Measurements from ENCODE around the gene NME3. TPM values are rescaled to one million over a fixed set of nuclear protein-coding genes. Genes with fewer than 3 reads are reported as not detected.

Gene NME3
- total RNA-seq, 1 experiment from 2014 or later, result 86.8 TPM

- peaks cover 5% of the 10 kb centered on the region for H3K36me3 Mint-ChIP-seq
- H3K27me3 Mint-ChIP-seq (ENCODE audit: low read depth), result no peaks in the 10 kb centered on the region
- DNase-seq (ENCODE audit: low spot score), result no peak
- no peak overlapping the region for H3K27ac Mint-ChIP-seq
- H3K4me1 Mint-ChIP-seq, result no peaks in the 10 kb centered on the region
- H3K9me3 Mint-ChIP-seq, result no peaks in the 10 kb centered on the region
- TF ChIP-seq ZNF396 (CRISPR knock-in tag; IDR thresholded peaks at IDR 0.05; ENCODE audit: borderline replicate concordance) (no peak), ZNF138 (CRISPR knock-in tag; conservative IDR thresholded peaks at IDR 0.05) (no peak), IRF2 (CRISPR knock-in tag; IDR thresholded peaks at IDR 0.05; ENCODE audit: borderline replicate concordance, low read depth) (no peak), FOXP1 (CRISPR knock-in tag; IDR thresholded peaks at IDR 0.05; ENCODE audit: borderline replicate concordance) (no peak), TCF7 (CRISPR knock-in tag; IDR thresholded peaks at IDR 0.05; ENCODE audit: low read depth) (no peak), FOXJ3 (CRISPR knock-in tag; IDR thresholded peaks at IDR 0.05; ENCODE audit: borderline replicate concordance) (no peak), ZBTB21 (CRISPR knock-in tag; IDR thresholded peaks at IDR 0.05; ENCODE audit: borderline replicate concordance) (no peak), ZNF423 (CRISPR knock-in tag; IDR thresholded peaks at IDR 0.05) (no peak), SOX15 (CRISPR knock-in tag; IDR thresholded peaks at IDR 0.05) (no peak), TP53 (CRISPR knock-in tag; IDR thresholded peaks at IDR 0.05) (no peak)
- no peak overlapping the region for H3K4me3 Mint-ChIP-seq
- ChIA-PET POLR2A (no interaction called here), CTCF (interaction anchor here (1.5 kb wide), 1 partner anchor 34 kb away, joined by 3 read pairs; no protein-coding TSS in a partner anchor)
- no peak for ATAC-seq
Observed at GRCh38 chr16:1789643-1790045, 18.3 kb upstream of the NME3 start.

GRCh38 chr16:1788708-1789100 is 17.4 kb upstream of the NME3 start:
- Mint-ChIP-seq H3K36me3 (peaks cover 5% of the 10 kb centered on the region), H3K9me3 (no peaks in the 10 kb centered on the region), H3K27ac (peak overlapping the region; percentile 91), H3K4me1 (no peaks in the 10 kb centered on the region), H3K4me3 (no peak overlapping the region), H3K27me3 (ENCODE audit: low read depth) (no peaks in the 10 kb centered on the region)
- TF ChIP-seq JUN (CRISPR knock-in tag; IDR thresholded peaks at IDR 0.05) (no peak), ESRRA (CRISPR knock-in tag; IDR thresholded peaks at IDR 0.05; ENCODE audit: borderline replicate concordance) (no peak)
- ChIA-PET CTCF (interaction anchor here (0.6 to 1.5 kb wide), 3 partner anchors 35 to 143 kb away, joined by 3 read pairs; no protein-coding TSS in a partner anchor), POLR2A (no interaction called here)
- DNase-seq (ENCODE audit: low spot score) (no peak), ATAC-seq (no peak)

GRCh38 chr16:1788095-1788707 is 16.9 kb upstream of the NME3 start:
- ATAC-seq (no peak), DNase-seq (ENCODE audit: low spot score) (no peak)
- Mint-ChIP-seq H3K4me1 (no peaks in the 10 kb centered on the region), H3K4me3 (no peak overlapping the region), H3K9me3 (no peaks in the 10 kb centered on the region), H3K27ac (no peak overlapping the region), H3K36me3 (peaks cover 5% of the 10 kb centered on the region), H3K27me3 (ENCODE audit: low read depth) (no peaks in the 10 kb centered on the region)
- TF ChIP-seq GABPB1 (CRISPR knock-in tag; IDR thresholded peaks at IDR 0.05) (no peak), HMGA2 (CRISPR knock-in tag; IDR thresholded peaks at IDR 0.05) (no peak), HMGXB4 (CRISPR knock-in tag; IDR thresholded peaks at IDR 0.05) (no peak), ARID4B (CRISPR knock-in tag; IDR thresholded peaks at IDR 0.05; ENCODE audit: borderline replicate concordance) (no peak), ZNF423 (CRISPR knock-in tag; IDR thresholded peaks at IDR 0.05) (no peak), USF2 (CRISPR knock-in tag; IDR thresholded peaks at IDR 0.05) (no peak), TEAD1 (CRISPR knock-in tag; IDR thresholded peaks at IDR 0.05) (no peak)
- ChIA-PET CTCF (interaction anchor here (1.5 kb wide), 1 partner anchor 144 kb away, joined by 3 read pairs; no protein-coding TSS in a partner anchor), POLR2A (no interaction called here)
